A204.1 (cell line): Measurements from ENCODE around the gene OR2D2.
"Not testable (repeated sequence)": the region's sequence is repeated elsewhere in the genome, so short reads cannot be mapped to it uniquely, and the experiment has no call there.

Experiments used
- FAIRE-seq: peaks from 2 replicates; lab custom pipeline; 2012; peaks lifted over from hg19 to GRCh38; lab: Jason Lieb, UNC

The OR2D2 gene

GRCh38 chr11:6876914-6877313 is 15.4 kb downstream of the OR2D2 start:
- no peak for FAIRE-seq

GRCh38 chr11:6876325-6876724 is 16.0 kb downstream of the OR2D2 start, which contains the start of gene OR10A4:
Gene OR10A4, plus strand, starts transcription at chr11:6876625. Its CDS starts 23 bp downstream, at chr11:6876648.
- FAIRE-seq = no peak

- FAIRE-seq = no peak
These were observed 16.5 kb downstream of the OR2D2 start for GRCh38 chr11:6875761-6876160.

- no peak for FAIRE-seq
These were observed 21.0 kb downstream of the OR2D2 start for GRCh38 chr11:6871278-6871677.

- no peak for FAIRE-seq
These were observed 27.9 kb downstream of the OR2D2 start for GRCh38 chr11:6864438-6864837.

GRCh38 chr11:6862961-6863360 is 29.3 kb downstream of the OR2D2 start, which contains the start of gene OR10A2:
Gene OR10A2, plus strand, starts transcription at chr11:6863057. Its CDS starts 6,698 bp downstream, at chr11:6869755.
- FAIRE-seq = no peak

GRCh38 chr11:6856871-6857270 is 35.4 kb downstream of the OR2D2 start:
- no peak for FAIRE-seq

GRCh38 chr11:6855971-6856541 is 36.2 kb downstream of the OR2D2 start:
- no peak for FAIRE-seq

GRCh38 chr11:6854801-6855200 is 37.5 kb downstream of the OR2D2 start:
- not testable (repeated sequence) for FAIRE-seq

- FAIRE-seq = no peak
These were observed 41.8 kb downstream of the OR2D2 start for GRCh38 chr11:6850526-6850925.

- FAIRE-seq = no peak
These were observed 46.9 kb downstream of the OR2D2 start, which contains the start of gene OR10A5 for GRCh38 chr11:6845383-6845782. Gene OR10A5, plus strand, starts transcription at chr11:6845683. Its CDS starts 0 bp downstream, at chr11:6845683.

GRCh38 chr11:6844356-6844755 is 47.9 kb downstream of the OR2D2 start:
- no peak for FAIRE-seq

- no peak for FAIRE-seq
These were observed 48.6 kb downstream of the OR2D2 start for GRCh38 chr11:6843670-6844069.

GRCh38 chr11:6841694-6842093 is 50.6 kb downstream of the OR2D2 start:
- FAIRE-seq = no peak
